Thyroid gland (tissue), 4 donors: ENCODE measurements around the gene PSENEN. TPM values are rescaled to one million over a fixed set of nuclear protein-coding genes. Genes with fewer than 3 reads are reported as not detected.
"Not testable (repeated sequence)": the region's sequence is repeated elsewhere in the genome, so short reads cannot be mapped to it uniquely, and the experiment has no call there.

Experiments
- DNase-seq, 2 donors: peaks; one replicate each; pipeline ENCODE4 v3.0.0-alpha.2; 2019
- H3K27ac ChIP-seq, 3 donors: fragments of 200-600 bp; sonication (generic); 1 replicate in 2 of 3; 2 replicates in 1 of 3; pipeline ENCODE4 v1.5.1; 2016 to 2019; ENCODE audit warnings: mild to moderate bottlenecking in 1 of 3, moderate library complexity in 1 of 3
- H3K27me3 ChIP-seq: fragments of 200-600 bp; sonication (generic); one replicate; pipeline ENCODE4 v1.5.1; 2019
- H3K36me3 ChIP-seq, 2 donors: fragments of 200-600 bp; sonication (generic); one replicate each; pipeline ENCODE4 v1.5.1; 2016 to 2019
- H3K4me1 ChIP-seq, 2 donors: fragments of 200-600 bp; sonication (generic); one replicate each; pipeline ENCODE4 v1.5.1; 2017 to 2019
- H3K4me3 ChIP-seq, 3 donors: fragments of 200-600 bp; sonication (generic); replicated peaks in 1 of 3; 1 replicate in 2 of 3; 2 replicates in 1 of 3; pipeline ENCODE4 v1.5.1; 2016; ENCODE audit warnings: mild to moderate bottlenecking in 1 of 3
- H3K9me3 ChIP-seq: fragments of 200-600 bp; sonication (generic); one replicate; pipeline ENCODE4 v1.5.1; 2017
- POLR2A ChIP-seq, 2 donors: fragments of 450-650 bp; IDR thresholded peaks; one replicate each; pipeline ENCODE4 v1.6.1; 2017; ENCODE audit warnings: antibody characterized with exemption in 2 of 2, mild to moderate bottlenecking in 2 of 2, moderate library complexity in 1 of 2
- WGBS, 2 donors: methylation state at CpG; one replicate each; pipeline ENCODE4 v1.1.5; 2017; 5-methylcytosine and 5-hydroxymethylcytosine counted together
- intact Hi-C: fragments of 100-400 bp; cut with DNase I; formaldehyde crosslinking; loops from one replicate; pipeline ENCODE4 v1.15.1; 2023
- total RNA-seq, 4 donors: library from RNA; depleted of rRNA; stranded (reverse); fragments of >200 nt; gene quantifications; one replicate each; pipeline ENCODE4 v1.2.3, GENCODE V29; 2016
- TF ChIP-seq, protein P1 (sequence below), 6 experiments: fragments of 200-600 bp in 3 of 6; fragments of 450-650 bp in 3 of 6; sonication (generic) in 3 of 6; IDR thresholded peaks; one replicate each; pipeline ENCODE4 v1.5.1; 2016 to 2019; ENCODE audit warnings: antibody characterized with exemption in 6 of 6, mild to moderate bottlenecking in 2 of 6, inconsistent platforms in 1 of 6, moderate library complexity in 1 of 6

The PSENEN gene
- total RNA-seq, 4 donors from 2014 or later, result 34.0 to 73.8 (median 40.5) TPM

DNA sequence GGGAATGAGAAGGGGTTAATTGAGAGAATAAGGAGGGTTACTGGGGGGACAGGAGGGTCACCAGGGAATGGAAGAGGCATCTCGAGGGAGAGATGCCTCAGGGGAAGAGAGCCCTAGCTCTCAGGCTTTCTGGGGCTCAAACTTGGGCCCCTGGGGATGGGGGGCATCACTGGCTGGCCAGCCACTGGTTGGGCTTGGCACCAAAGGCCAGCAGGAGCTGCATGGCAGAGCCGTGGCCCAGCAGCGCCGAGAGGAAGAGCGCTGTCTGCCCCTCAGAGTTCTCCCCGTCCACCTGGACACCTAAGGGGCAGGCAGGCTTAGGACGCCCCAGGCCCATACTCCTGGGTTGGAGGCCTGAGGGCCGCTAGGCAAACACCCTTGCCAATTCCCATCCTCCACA is 47.4 kb downstream of the PSENEN start:
- Histone ChIP-seq H3K36me3 (no peaks in the 10 kb centered on the region), H3K27ac (no peak overlapping the region), H3K9me3 (no peaks in the 10 kb centered on the region), H3K4me3 (no peak overlapping the region), H3K4me1 (peaks cover 0 to 8% of the 10 kb centered on the region in 2 donors), H3K27me3 (peaks cover 7% of the 10 kb centered on the region)
- no peak for TF ChIP-seq POLR2A (IDR thresholded peaks at IDR 0.05)
- TF ChIP-seq, protein P1, sequence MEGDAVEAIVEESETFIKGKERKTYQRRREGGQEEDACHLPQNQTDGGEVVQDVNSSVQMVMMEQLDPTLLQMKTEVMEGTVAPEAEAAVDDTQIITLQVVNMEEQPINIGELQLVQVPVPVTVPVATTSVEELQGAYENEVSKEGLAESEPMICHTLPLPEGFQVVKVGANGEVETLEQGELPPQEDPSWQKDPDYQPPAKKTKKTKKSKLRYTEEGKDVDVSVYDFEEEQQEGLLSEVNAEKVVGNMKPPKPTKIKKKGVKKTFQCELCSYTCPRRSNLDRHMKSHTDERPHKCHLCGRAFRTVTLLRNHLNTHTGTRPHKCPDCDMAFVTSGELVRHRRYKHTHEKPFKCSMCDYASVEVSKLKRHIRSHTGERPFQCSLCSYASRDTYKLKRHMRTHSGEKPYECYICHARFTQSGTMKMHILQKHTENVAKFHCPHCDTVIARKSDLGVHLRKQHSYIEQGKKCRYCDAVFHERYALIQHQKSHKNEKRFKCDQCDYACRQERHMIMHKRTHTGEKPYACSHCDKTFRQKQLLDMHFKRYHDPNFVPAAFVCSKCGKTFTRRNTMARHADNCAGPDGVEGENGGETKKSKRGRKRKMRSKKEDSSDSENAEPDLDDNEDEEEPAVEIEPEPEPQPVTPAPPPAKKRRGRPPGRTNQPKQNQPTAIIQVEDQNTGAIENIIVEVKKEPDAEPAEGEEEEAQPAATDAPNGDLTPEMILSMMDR (IDR thresholded peaks at IDR 0.05), result no peak
- no peak for DNase-seq
- intact Hi-C loops, result no loop called here
- WGBS, 2 donors, result 66 to 90% methylated on average over 2 to 3 of the region's 8 CpGs

DNA sequence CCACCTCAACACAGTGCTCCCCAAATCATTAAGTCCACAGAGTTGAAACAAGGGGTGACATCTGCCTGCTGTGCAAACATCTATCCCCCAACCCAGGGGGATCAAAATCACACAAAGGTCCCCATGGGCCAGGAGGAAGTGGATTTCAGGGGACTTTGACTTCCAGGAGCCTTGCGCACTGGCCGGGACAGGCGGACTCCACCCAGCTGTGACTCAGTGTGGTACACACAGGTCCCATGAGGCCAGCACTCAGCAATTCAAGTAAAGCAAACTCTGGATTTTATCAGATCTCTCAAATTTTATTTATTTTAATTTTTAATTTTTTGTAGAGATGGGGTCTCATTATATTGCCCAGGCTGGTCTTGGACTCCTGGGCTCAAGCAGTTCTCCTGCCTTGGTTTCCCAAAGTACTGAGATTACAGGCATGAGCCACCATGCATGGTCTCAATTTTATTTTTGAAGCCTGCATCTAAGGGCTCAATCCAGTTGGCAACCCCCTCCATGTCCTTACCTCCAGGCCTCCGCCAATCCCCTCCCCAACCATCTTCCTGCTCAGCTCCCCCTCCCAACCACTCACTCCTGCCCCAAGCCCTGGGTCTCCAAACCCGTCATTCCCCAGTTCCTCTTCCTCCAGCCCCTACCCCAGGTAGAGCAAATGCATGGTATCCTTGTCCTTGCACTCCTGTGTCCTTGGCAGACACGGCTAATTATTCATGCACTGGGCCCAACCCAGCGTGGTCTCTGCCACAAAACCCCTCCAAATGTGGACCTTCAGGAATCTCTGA is 48.1 kb downstream of the PSENEN start:
- 82 to 88% methylated on average over 7 of the region's 7 CpGs for WGBS, 2 donors
- no peak overlapping the region for H3K27ac ChIP-seq
- no peak overlapping the region for H3K4me3 ChIP-seq
- peaks cover 0 to 8% of the 10 kb centered on the region in 2 donors for H3K4me1 ChIP-seq
- intact Hi-C loops, result no loop called here
- H3K9me3 ChIP-seq, result no peaks in the 10 kb centered on the region
- no peaks in the 10 kb centered on the region for H3K36me3 ChIP-seq
- DNase-seq, result no peak
- H3K27me3 ChIP-seq, result peaks cover 7% of the 10 kb centered on the region
- TF ChIP-seq, protein P1 (IDR thresholded peaks at IDR 0.05), result no peak
- TF ChIP-seq POLR2A (IDR thresholded peaks at IDR 0.05), result no peak

DNA sequence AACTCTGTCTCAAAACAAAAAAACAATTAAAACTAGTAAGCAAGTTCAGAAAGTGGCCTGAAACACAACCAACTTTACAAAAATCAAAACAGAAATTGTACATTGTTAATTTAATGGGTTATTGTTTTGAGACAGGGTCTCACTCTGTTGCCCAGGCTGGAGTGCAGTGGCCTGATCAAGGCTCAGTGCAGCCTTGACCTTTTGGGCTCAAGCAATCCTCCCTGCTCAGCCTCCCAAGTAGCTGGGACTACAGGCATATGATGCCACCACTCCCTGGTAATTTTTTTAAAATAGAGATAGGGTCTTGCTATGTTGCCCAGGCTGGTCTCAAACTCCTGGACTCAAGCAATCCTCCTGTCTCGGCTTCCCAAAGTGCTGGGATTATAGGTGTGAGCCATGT is 50.1 kb downstream of the PSENEN start:
- H3K4me1 ChIP-seq, H3K27ac ChIP-seq, H3K27me3 ChIP-seq, DNase-seq, H3K4me3 ChIP-seq, intact Hi-C loops, H3K9me3 ChIP-seq, H3K36me3 ChIP-seq: not testable (repeated sequence)
- 80 to 94% methylated on average over 1 of the region's 1 CpG for WGBS, 2 donors

Other genes with a start within 250 kb of the PSENEN start
- gene DMKN, start 232.0 kb upstream of the PSENEN start, total RNA-seq, result 100 to 1,000 TPM; 164 to 348 (median 213) TPM
- 1 to 10 TPM in 1 of 4 donors, not detected in 3; 1.2 TPM for gene SBSN, start 217.3 kb upstream of the PSENEN start, total RNA-seq
- 1 to 10 TPM in 1 of 4 donors, not detected in 3; 1.6 TPM for gene GAPDHS, start 212.2 kb upstream of the PSENEN start, total RNA-seq
- gene TMEM147, start 200.0 kb upstream of the PSENEN start, total RNA-seq, result 100 to 1,000 TPM; 186 to 202 (median 188) TPM
- gene ATP4A, start 182.0 kb upstream of the PSENEN start, total RNA-seq, result 1 to 10 TPM in 1 of 4 donors, under 1 TPM in 3; 0.27 to 1.9 (median 0.33) TPM
- gene PMIS2, start 159.5 kb upstream of the PSENEN start, total RNA-seq, result not detected
- 10 to 100 TPM in 3 of 4 donors, 1 to 10 TPM in 1; 7.9 to 17.8 (median 10.2) TPM for gene HAUS5, start 132.9 kb upstream of the PSENEN start, total RNA-seq
- 10 to 100 TPM; 49.4 to 90.9 (median 65.6) TPM for gene RBM42, start 116.6 kb upstream of the PSENEN start, total RNA-seq
- gene ETV2, start 103.9 kb upstream of the PSENEN start, total RNA-seq, result under 1 TPM in 1 of 4 donors, not detected in 3; 0.56 TPM
- 100 to 1,000 TPM; 139 to 941 (median 369) TPM for gene COX6B1, start 97.3 kb upstream of the PSENEN start, total RNA-seq
- gene UPK1A, start 79.1 kb upstream of the PSENEN start, total RNA-seq, result not detected
- not detected for gene ZBTB32, start 41.1 kb upstream of the PSENEN start, total RNA-seq
- gene KMT2B, start 27.6 kb upstream of the PSENEN start, total RNA-seq, result 10 to 100 TPM; 12.4 to 29.4 (median 19.7) TPM
- gene IGFLR1, start 3.2 kb upstream of the PSENEN start, total RNA-seq, result 1 to 10 TPM; 5.2 to 6.1 (median 5.9) TPM
- 10 to 100 TPM; 29.7 to 51.7 (median 36.8) TPM for gene U2AF1L4, start 233 bp upstream of the PSENEN start, total RNA-seq
- gene LIN37, start 2.9 kb downstream of the PSENEN start, total RNA-seq, result 10 to 100 TPM in 2 of 4 donors, 1 to 10 TPM in 2; 8.2 to 21.5 (median 14.1) TPM
- 10 to 100 TPM; 17.3 to 31.8 (median 23.1) TPM for gene HSPB6, start 11.4 kb downstream of the PSENEN start, total RNA-seq
- gene PROSER3, start 12.5 kb downstream of the PSENEN start, total RNA-seq, result 10 to 100 TPM in 3 of 4 donors, 1 to 10 TPM in 1; 8.2 to 34.3 (median 13.2) TPM
- gene ARHGAP33, start 29.9 kb downstream of the PSENEN start, total RNA-seq, result 10 to 100 TPM in 3 of 4 donors, 1 to 10 TPM in 1; 4.2 to 16.0 (median 13.0) TPM
- not detected for gene PRODH2, start 67.2 kb downstream of the PSENEN start, total RNA-seq
- not detected for gene NPHS1, start 106.9 kb downstream of the PSENEN start, total RNA-seq
- under 1 TPM in 2 of 4 donors, not detected in 2; 0.20 to 0.33 TPM for gene KIRREL2, start 111.3 kb downstream of the PSENEN start, total RNA-seq
- gene APLP1, start 122.9 kb downstream of the PSENEN start, total RNA-seq, result 1 to 10 TPM in 2 of 4 donors, under 1 TPM in 2; 0.67 to 5.3 (median 2.8) TPM
- gene NFKBID, start 154.9 kb downstream of the PSENEN start, total RNA-seq, result 10 to 100 TPM in 3 of 4 donors, 1 to 10 TPM in 1; 7.0 to 56.7 (median 16.9) TPM
- gene HCST, start 156.9 kb downstream of the PSENEN start, total RNA-seq, result 1 to 10 TPM in 2 of 4 donors, not detected in 2; 1.4 to 4.4 TPM
- gene TYROBP, start 162.6 kb downstream of the PSENEN start, total RNA-seq, result 10 to 100 TPM; 10.1 to 80.4 (median 27.5) TPM
- gene LRFN3, start 190.7 kb downstream of the PSENEN start, total RNA-seq, result 10 to 100 TPM in 3 of 4 donors, 1 to 10 TPM in 1; 7.1 to 15.5 (median 11.1) TPM
- 10 to 100 TPM; 51.4 to 96.8 (median 66.7) TPM for gene SDHAF1, start 249.5 kb downstream of the PSENEN start, total RNA-seq